Measurements from ENCODE around the gene MYO5C. TPM values are rescaled to one million over a fixed set of nuclear protein-coding genes. Genes with fewer than 3 reads are reported as not detected.

MYO5C gene
- total RNA-seq, 1 experiment from 2014 or later = 48.1 TPM

DNA sequence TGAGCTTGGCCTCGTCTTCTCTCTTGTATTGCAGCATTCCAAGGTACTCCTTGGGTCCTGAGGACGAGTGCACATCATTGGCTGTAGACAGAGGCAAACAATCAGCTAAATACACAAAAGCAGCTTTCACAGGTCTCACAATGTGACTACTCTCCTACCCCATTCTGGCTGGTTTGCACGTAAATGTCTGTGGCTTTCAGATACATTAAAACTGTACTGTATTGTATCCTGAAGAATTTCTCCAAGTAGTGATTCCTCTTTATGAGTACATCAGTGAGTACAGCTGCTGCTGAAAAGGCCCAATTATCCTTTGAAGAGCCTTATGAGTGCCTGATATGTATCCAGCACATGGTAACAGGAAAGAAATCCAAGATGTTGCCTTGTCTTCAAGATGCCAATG, 82.4 kb downstream of the MYO5C start:
- CTCF ChIA-PET = interaction anchor here (0.8 kb wide), 1 partner anchor 105 kb away, joined by 3 read pairs; no protein-coding TSS in a partner anchor
- no peak for DNase-seq
- Mint-ChIP-seq H3K27me3 (ENCODE audit: unreplicated experiment) (no peaks in the 10 kb centered on the region), H3K4me3 (ENCODE audit: low read depth, unreplicated experiment) (no peak overlapping the region), H3K36me3 (ENCODE audit: insufficient read depth, unreplicated experiment) (peaks cover 41% of the 10 kb centered on the region), H3K4me1 (ENCODE audit: low read depth, unreplicated experiment) (no peaks in the 10 kb centered on the region), H3K9me3 (ENCODE audit: low read depth, unreplicated experiment) (no peaks in the 10 kb centered on the region), H3K27ac (ENCODE audit: unreplicated experiment) (no peak overlapping the region)
- no TSS peak for BruUV-seq (replicated peaks)
- intact Hi-C loops (cut with micrococcal nuclease; ENCODE audit: unreplicated experiment) = no loop called here
- TF ChIP-seq, protein P1, sequence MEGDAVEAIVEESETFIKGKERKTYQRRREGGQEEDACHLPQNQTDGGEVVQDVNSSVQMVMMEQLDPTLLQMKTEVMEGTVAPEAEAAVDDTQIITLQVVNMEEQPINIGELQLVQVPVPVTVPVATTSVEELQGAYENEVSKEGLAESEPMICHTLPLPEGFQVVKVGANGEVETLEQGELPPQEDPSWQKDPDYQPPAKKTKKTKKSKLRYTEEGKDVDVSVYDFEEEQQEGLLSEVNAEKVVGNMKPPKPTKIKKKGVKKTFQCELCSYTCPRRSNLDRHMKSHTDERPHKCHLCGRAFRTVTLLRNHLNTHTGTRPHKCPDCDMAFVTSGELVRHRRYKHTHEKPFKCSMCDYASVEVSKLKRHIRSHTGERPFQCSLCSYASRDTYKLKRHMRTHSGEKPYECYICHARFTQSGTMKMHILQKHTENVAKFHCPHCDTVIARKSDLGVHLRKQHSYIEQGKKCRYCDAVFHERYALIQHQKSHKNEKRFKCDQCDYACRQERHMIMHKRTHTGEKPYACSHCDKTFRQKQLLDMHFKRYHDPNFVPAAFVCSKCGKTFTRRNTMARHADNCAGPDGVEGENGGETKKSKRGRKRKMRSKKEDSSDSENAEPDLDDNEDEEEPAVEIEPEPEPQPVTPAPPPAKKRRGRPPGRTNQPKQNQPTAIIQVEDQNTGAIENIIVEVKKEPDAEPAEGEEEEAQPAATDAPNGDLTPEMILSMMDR (IDR thresholded peaks at IDR 0.05; ENCODE audit: unreplicated experiment) = no peak

DNA sequence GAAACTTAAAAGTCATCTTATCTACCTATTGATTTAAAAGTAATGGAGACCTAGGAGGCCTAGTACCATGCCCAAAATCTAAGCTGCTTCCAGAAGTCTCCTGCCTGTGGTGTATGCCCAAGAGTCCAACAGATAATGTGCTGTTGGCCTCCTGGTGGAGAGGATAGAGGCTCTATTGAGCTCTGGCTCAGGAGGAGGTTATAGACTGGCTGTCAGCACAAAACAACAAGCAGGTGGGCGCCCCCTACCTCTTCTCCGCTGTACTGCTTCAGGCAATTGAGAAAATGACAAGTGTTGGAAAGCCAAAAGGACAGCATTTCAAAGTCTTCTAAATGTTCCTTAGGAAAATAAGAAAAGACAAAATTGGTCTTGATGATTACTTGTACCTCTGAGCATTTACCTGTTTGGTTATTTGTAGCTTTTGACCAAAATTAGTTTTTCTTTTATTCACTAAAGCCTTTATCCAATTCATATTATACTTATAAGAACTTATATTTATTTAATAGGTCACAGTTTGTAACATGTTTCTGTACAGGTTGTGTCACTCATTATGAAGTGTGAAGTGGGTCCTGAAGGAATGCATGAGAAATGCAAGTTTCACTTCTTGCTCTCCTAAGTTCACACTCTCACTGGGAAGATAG, 87.2 kb downstream of the MYO5C start:
- CTCF ChIA-PET = interaction anchor here (0.6 to 1.7 kb wide), 7 partner anchors 9 to 137 kb away, joined by 3 to 21 read pairs (median 4); no protein-coding TSS in a partner anchor
- Mint-ChIP-seq H3K9me3 (ENCODE audit: low read depth, unreplicated experiment) (no peaks in the 10 kb centered on the region), H3K36me3 (ENCODE audit: insufficient read depth, unreplicated experiment) (peaks cover 60% of the 10 kb centered on the region), H3K4me3 (ENCODE audit: low read depth, unreplicated experiment) (no peak overlapping the region), H3K27ac (ENCODE audit: unreplicated experiment) (peak overlapping the region; percentile 37), H3K27me3 (ENCODE audit: unreplicated experiment) (no peaks in the 10 kb centered on the region), H3K4me1 (ENCODE audit: low read depth, unreplicated experiment) (no peaks in the 10 kb centered on the region)
- TF ChIP-seq, protein P1 (IDR thresholded peaks at IDR 0.05; ENCODE audit: unreplicated experiment) = peak; percentile 71
- BruUV-seq (replicated peaks) = no TSS peak
- DNase-seq = peak; percentile 79
- intact Hi-C loops (cut with micrococcal nuclease; ENCODE audit: unreplicated experiment) = loop anchor here (1.0 kb wide), 1 partner anchor 25 kb away; no protein-coding TSS in a partner anchor

DNA sequence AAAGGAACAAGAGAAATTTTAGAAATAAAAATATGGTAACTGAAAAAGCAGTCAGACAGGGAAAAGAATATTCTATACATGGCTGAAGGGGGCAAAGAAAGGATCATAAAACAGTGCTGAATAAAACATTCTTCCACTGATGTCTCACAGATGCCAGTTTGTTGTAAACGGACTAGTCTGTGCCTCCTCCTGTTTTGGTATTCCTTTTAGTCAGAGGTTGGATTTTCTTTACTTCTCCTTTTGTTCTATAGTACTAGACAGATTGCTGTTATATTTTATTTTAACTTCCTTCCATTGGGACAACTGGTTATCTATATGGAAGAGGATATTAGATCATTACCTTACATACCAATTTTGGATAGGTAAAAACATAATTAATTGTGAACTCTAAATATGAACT, 88.4 kb downstream of the MYO5C start:
- Mint-ChIP-seq H3K27me3 (ENCODE audit: unreplicated experiment) (no peaks in the 10 kb centered on the region), H3K4me1 (ENCODE audit: low read depth, unreplicated experiment) (no peaks in the 10 kb centered on the region), H3K4me3 (ENCODE audit: low read depth, unreplicated experiment) (no peak overlapping the region), H3K9me3 (ENCODE audit: low read depth, unreplicated experiment) (no peaks in the 10 kb centered on the region), H3K27ac (ENCODE audit: unreplicated experiment) (no peak overlapping the region), H3K36me3 (ENCODE audit: insufficient read depth, unreplicated experiment) (peaks cover 57% of the 10 kb centered on the region)
- CTCF ChIA-PET = no interaction called here
- intact Hi-C loops (cut with micrococcal nuclease; ENCODE audit: unreplicated experiment) = no loop called here
- TF ChIP-seq, protein P1 (IDR thresholded peaks at IDR 0.05; ENCODE audit: unreplicated experiment) = no peak
- DNase-seq = no peak
- BruUV-seq (replicated peaks) = no TSS peak

DNA sequence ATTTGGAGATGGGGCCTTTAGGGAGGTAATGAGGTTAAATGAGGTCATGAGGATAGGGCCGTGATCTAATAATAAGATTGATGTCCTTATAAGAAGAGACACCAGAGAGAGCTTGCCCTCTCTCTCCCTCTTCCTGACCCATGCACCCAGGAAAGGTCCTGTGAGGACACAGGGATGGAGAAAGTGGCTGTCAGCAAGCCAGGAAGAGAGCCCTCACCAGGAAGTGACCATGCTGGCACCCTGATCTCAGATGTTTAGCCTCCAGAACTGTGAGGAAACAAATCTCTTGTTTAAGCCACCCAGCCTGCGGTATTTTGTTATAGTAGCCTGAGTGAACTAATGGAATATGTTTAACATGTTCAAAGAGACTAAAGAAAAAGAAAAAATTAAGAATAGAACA, 89.2 kb downstream of the MYO5C start:
- H3K9me3 Mint-ChIP-seq (ENCODE audit: low read depth, unreplicated experiment) = no peaks in the 10 kb centered on the region
- H3K36me3 Mint-ChIP-seq (ENCODE audit: insufficient read depth, unreplicated experiment) = peaks cover 53% of the 10 kb centered on the region
- no TSS peak for BruUV-seq (replicated peaks)
- no peaks in the 10 kb centered on the region for H3K27me3 Mint-ChIP-seq (ENCODE audit: unreplicated experiment)
- DNase-seq = no peak
- no peaks in the 10 kb centered on the region for H3K4me1 Mint-ChIP-seq (ENCODE audit: low read depth, unreplicated experiment)
- intact Hi-C loops (cut with micrococcal nuclease; ENCODE audit: unreplicated experiment) = no loop called here
- no peak overlapping the region for H3K27ac Mint-ChIP-seq (ENCODE audit: unreplicated experiment)
- TF ChIP-seq, protein P1 (IDR thresholded peaks at IDR 0.05; ENCODE audit: unreplicated experiment) = no peak
- H3K4me3 Mint-ChIP-seq (ENCODE audit: low read depth, unreplicated experiment) = no peak overlapping the region
- CTCF ChIA-PET = no interaction called here

All from Calu3 (cell line).